Stomach (tissue), 9 donors: Measurements from ENCODE around the gene UFSP1. TPM values are rescaled to one million over a fixed set of nuclear protein-coding genes. Genes with fewer than 3 reads are reported as not detected.

ENCODE experiments used
- DNase-seq, 2 donors: peaks; one replicate each; pipeline versions ENCODE4 v3.0.0 to v3.0.0-alpha.2; 2013 to 2019
- H3K27ac ChIP-seq, 5 donors: fragments of 200-600 bp in 4 of 5; sonication (generic) in 4 of 5; one replicate each; pipeline ENCODE4 v1.5.1; 2013 to 2019; ENCODE audit warnings: mild to moderate bottlenecking in 1 of 5, moderate library complexity in 1 of 5
- H3K27me3 ChIP-seq, 3 donors: fragments of 200-600 bp; sonication (generic); one replicate each; pipeline ENCODE4 v1.5.1; 2017 to 2019; ENCODE audit warnings: mixed run types in 1 of 3
- H3K36me3 ChIP-seq, 4 donors: fragments of 200-600 bp; sonication (generic); 1 replicate in 3 of 4; 2 replicates in 1 of 4; pipeline ENCODE4 v1.5.1; 2016 to 2019
- H3K4me1 ChIP-seq, 4 donors: fragments of 200-600 bp; sonication (generic); one replicate each; pipeline ENCODE4 v1.5.1; 2016 to 2019
- H3K4me3 ChIP-seq, 4 donors: fragments of 200-600 bp; sonication (generic) in 3 of 4; one replicate each; pipeline ENCODE4 v1.5.1; 2016 to 2019; ENCODE audit warnings: mild to moderate bottlenecking in 1 of 4
- H3K9me3 ChIP-seq, 4 donors: fragments of 200-600 bp; sonication (generic); one replicate each; pipeline ENCODE4 v1.5.1; 2016 to 2019
- EP300 ChIP-seq: sonication (generic); formaldehyde crosslinking; IDR thresholded peaks from one replicate; pipeline ENCODE4 v1.6.1; 2017; ENCODE audit warnings: antibody characterized with exemption
- POLR2A ChIP-seq, 4 donors: fragments of 450-650 bp; IDR thresholded peaks; one replicate each; pipeline ENCODE4 v1.6.1; 2016; ENCODE audit warnings: antibody characterized with exemption in 4 of 4, control low read depth in 2 of 4, mild to moderate bottlenecking in 1 of 4, moderate library complexity in 1 of 4
- POLR2AphosphoS5 ChIP-seq, 3 donors: sonication (generic); formaldehyde crosslinking; IDR thresholded peaks; one replicate each; pipeline ENCODE4 v1.6.1; 2016; ENCODE audit warnings: antibody characterized with exemption in 3 of 3
- WGBS, 5 donors: extraction: QIAGEN DNeasy Blood & Tissue Kit in 3 of 5; methylation state at CpG; one replicate each; pipeline versions ENCODE4 v1.1.5 to v1.1.7; 2013 to 2018; 5-methylcytosine and 5-hydroxymethylcytosine counted together
- intact Hi-C: fragments of 100-400 bp; cut with DNase I; formaldehyde crosslinking; loops from one replicate; pipeline ENCODE4 v1.15.1; 2023; ENCODE audit warnings: low total_unique reads
- polyA plus RNA-seq, 3 donors: library from polyadenylated mRNA; stranded (reverse); fragments of 200-250 nt; gene quantifications; one replicate each; pipeline ENCODE4 v1.2.3, GENCODE V29; 2013
- total RNA-seq, 5 donors: library from RNA; depleted of rRNA; stranded (reverse); fragments of >200 nt; gene quantifications; one replicate each; pipeline versions ENCODE4 v1.1.0 to v1.2.3, GENCODE V29; 2014 to 2016
- TF ChIP-seq, protein P1 (sequence below), 7 experiments: fragments of 450-650 bp in 4 of 7; fragments of 200-600 bp in 3 of 7; sonication (generic) in 3 of 7; IDR thresholded peaks; one replicate each; pipeline ENCODE4 v1.5.1; 2016 to 2019; ENCODE audit warnings: antibody characterized with exemption in 7 of 7, control low read depth in 2 of 7, mild to moderate bottlenecking in 1 of 7
- donor health status: healthy with polysubstance abuse.
- donor health status: Bipolar disorder and iron deficiency.
- donor health status: healthy.

UFSP1 gene
- total and polyA plus RNA-seq, 8 donors = 0.73 to 22.6 (median 4.1) TPM; not detected in 3

DNA sequence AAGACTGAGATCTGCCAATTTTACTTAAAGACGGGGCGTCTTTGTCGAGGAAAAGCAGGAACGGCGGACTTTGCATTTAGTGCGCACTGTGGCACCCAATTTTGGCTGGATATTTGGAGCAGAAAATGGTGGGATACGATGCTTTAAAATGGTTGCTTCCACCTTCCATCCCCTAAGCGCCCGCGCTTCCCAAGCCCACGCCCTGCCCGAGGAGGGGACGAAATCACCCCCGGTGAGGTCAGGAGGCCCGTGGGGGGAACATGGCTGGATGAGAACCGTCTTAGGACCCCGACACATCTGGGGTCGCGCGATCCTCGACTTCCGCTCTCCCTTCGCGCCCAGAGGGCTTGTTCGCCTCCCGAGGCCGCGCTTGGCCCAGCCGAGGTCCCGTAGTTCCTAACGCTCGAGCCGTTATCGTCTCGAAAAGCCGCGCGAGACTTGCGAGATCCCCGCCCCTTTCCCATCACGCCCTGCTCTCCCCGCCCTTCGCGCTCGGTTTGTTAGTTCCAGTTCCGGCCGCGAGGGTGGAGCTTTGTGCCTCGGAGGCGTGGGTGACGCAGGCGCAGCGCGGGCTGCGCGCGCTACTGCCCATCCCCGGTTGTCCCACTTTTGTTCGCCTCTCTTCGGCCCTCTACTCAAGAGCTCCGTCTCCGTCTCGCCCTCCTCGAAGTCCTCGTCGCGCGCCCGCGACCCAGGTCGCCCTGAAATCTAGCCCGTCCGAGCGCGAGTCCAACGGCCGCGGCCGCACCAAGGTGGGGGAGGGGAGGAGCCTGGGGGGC lies 14.7 kb downstream of the UFSP1 start, which contains the start of gene SRRT:
TSS of gene SRRT (plus strand) at position 527 of the 779 bp plus-strand sequence. CDS start 488 bp downstream, outside the sequence.
- Histone ChIP-seq H3K27ac (peak within 1 kb of the TSS; percentile 89 to 98 (median 96)), H3K27me3 (no peaks in the 10 kb centered on the region), H3K4me3 (peak within 1 kb of the TSS; percentile 82 to 98 (median 92)), H3K4me1 (peaks cover 31 to 62% (median 50%) of the 10 kb centered on the region in 4 donors), H3K36me3 (peaks cover 27 to 74% (median 68%) of the 10 kb centered on the region in 4 donors), H3K9me3 (no peaks in the 10 kb centered on the region)
- DNase-seq = peak; percentile 99 to 100
- TF ChIP-seq EP300 (no peak), POLR2A (IDR thresholded peaks at IDR 0.05) (peak in 3 of 4 donors; percentile 56 to 93 (median 90)), POLR2AphosphoS5 (IDR thresholded peaks at IDR 0.05) (peak; percentile 98 to 100 (median 99))
- TF ChIP-seq, protein P1, sequence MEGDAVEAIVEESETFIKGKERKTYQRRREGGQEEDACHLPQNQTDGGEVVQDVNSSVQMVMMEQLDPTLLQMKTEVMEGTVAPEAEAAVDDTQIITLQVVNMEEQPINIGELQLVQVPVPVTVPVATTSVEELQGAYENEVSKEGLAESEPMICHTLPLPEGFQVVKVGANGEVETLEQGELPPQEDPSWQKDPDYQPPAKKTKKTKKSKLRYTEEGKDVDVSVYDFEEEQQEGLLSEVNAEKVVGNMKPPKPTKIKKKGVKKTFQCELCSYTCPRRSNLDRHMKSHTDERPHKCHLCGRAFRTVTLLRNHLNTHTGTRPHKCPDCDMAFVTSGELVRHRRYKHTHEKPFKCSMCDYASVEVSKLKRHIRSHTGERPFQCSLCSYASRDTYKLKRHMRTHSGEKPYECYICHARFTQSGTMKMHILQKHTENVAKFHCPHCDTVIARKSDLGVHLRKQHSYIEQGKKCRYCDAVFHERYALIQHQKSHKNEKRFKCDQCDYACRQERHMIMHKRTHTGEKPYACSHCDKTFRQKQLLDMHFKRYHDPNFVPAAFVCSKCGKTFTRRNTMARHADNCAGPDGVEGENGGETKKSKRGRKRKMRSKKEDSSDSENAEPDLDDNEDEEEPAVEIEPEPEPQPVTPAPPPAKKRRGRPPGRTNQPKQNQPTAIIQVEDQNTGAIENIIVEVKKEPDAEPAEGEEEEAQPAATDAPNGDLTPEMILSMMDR (IDR thresholded peaks at IDR 0.05) = peak in 6 of 7 experiments; percentile 37 to 88 (median 66)
- intact Hi-C loops = no loop called here
- WGBS, 5 donors = 2 to 4% (median 3%) methylated on average over 54 to 79 of the region's 79 CpGs

DNA sequence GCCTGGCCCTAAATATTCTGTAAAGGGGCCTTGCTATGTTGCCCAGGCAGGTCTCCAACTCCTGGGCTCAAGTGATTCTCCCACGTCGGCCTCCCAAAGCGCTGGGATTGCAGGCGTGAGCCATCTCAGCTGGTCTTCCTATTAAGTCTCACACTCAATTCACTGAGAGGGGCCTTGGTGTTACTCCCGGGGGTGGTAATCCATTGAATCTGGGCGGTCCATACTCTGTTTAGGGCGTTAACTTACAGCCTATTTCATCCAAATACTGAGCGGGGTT lies 15.3 kb downstream of the UFSP1 start:
- TF ChIP-seq POLR2AphosphoS5 (IDR thresholded peaks at IDR 0.05) (no peak), EP300 (no peak), POLR2A (IDR thresholded peaks at IDR 0.05) (no peak)
- TF ChIP-seq, protein P1 (IDR thresholded peaks at IDR 0.05) = no peak
- peak overlapping the region; percentile 82 to 98 (median 92) for H3K4me3 ChIP-seq
- peak overlapping the region; percentile 89 to 98 (median 96) for H3K27ac ChIP-seq
- DNase-seq = no peak
- peaks cover 27 to 72% (median 65%) of the 10 kb centered on the region in 4 donors for H3K36me3 ChIP-seq
- no peaks in the 10 kb centered on the region for H3K27me3 ChIP-seq
- WGBS, 5 donors = 46 to 57% (median 56%) methylated on average over 8 of the region's 8 CpGs
- H3K4me1 ChIP-seq = peaks cover 32 to 62% (median 47%) of the 10 kb centered on the region in 4 donors
- H3K9me3 ChIP-seq = no peaks in the 10 kb centered on the region
- intact Hi-C loops = no loop called here

DNA sequence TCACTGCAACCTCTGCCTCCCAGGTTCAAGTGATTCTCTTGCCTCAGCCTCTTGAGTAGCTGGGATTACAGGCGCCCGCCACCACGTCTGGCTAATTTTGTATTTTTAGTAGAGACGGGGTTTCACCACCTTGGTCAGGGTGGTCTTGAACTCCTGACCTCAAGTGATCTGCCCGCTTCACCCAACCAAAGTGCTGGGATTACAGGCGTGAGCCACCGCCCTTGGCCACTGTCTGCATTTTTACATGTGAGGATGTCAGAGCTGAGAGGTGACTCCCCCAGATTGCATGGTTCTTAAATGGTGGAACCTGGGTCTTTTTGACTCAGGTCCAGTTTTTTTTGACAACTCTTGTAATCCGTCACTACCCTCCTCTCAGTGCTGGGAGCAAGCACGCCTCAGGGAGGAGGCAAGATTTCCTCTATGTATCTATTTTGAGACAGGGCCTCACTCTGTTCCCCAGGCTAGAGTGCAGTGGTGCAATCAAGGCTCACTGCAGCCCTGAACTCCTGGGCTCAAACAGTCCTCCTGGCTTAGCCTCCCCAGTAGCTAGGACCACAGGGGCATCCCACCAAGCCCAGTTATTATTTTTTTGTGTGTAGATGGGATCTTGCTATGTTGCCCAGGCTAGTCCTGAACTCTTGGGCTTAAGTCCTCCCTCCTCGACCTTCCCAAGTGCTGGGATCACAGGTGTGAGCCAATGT lies 15.8 kb downstream of the UFSP1 start:
- 89 to 98% (median 95%) methylated on average over 10 of the region's 10 CpGs for WGBS, 5 donors
- peaks cover 37 to 62% (median 46%) of the 10 kb centered on the region in 4 donors for H3K4me1 ChIP-seq
- peak overlapping the region; percentile 89 to 98 (median 96) for H3K27ac ChIP-seq
- no peak for DNase-seq
- TF ChIP-seq, protein P1 (IDR thresholded peaks at IDR 0.05) = no peak
- peak overlapping the region; percentile 82 to 98 (median 92) for H3K4me3 ChIP-seq
- intact Hi-C loops = no loop called here
- H3K36me3 ChIP-seq = peaks cover 27 to 67% (median 60%) of the 10 kb centered on the region in 4 donors
- H3K27me3 ChIP-seq = no peaks in the 10 kb centered on the region
- H3K9me3 ChIP-seq = no peaks in the 10 kb centered on the region

DNA sequence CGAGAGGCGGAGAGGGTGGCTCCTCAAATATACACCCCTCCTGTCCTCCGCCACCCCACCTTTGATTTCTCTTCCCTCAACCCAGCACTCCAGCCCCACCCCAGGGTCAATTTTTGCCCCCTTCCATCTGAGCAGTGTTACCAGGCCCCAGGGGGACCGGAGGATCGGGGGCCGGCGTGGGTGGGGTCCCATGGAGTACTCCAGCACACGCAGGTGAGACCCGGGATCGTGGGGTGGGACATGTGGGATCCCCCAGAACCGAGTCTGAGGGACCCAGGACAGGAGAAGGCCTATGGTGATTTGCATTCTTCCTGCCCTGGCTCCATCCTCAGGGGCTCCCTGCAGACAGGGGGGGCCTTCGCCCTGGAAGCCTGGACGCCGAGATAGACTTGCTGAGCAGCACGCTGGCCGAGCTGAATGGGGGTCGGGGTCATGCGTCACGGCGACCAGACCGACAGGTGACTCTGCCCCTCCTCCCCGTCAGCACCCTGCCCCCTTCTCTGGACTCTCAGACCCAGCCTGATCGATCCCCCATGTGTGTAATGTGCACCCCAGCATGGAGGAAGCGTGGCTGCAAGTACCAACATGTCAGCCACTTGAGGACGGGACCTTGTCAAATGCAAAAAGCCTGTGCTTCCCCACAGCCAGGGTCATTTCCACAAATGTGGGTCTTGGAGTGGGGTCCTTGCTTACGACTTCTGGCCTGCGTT lies 21.6 kb downstream of the UFSP1 start:
- Histone ChIP-seq H3K9me3 (no peaks in the 10 kb centered on the region), H3K36me3 (peaks cover 13 to 34% (median 30%) of the 10 kb centered on the region in 4 donors), H3K4me3 (peak overlapping the region; percentile 59 to 86 (median 68)), H3K27ac (peak overlapping the region; percentile 80 to 97 (median 96)), H3K4me1 (peaks cover 39 to 65% (median 52%) of the 10 kb centered on the region in 4 donors), H3K27me3 (no peaks in the 10 kb centered on the region)
- intact Hi-C loops = no loop called here
- no peak for TF ChIP-seq EP300
- TF ChIP-seq, protein P1 (IDR thresholded peaks at IDR 0.05) = no peak
- no peak for TF ChIP-seq POLR2A (IDR thresholded peaks at IDR 0.05)
- no peak for TF ChIP-seq POLR2AphosphoS5 (IDR thresholded peaks at IDR 0.05)
- DNase-seq = peak in 1 of 2 donors; percentile 74
- 16 to 42% (median 20%) methylated on average over 20 to 27 of the region's 27 CpGs for WGBS, 5 donors
